Mesendoderm (in vitro differentiated cells): Measurements from ENCODE around the gene EDN1.

Experiments
- DNase-seq: peaks from one replicate; pipeline ENCODE4 v3.0.0; 2013
- H2AK5ac ChIP-seq: 2 replicates; pipeline ENCODE4 v1.6.1; 2013; ENCODE audit warnings: low read length, inconsistent platforms
- H2BK120ac ChIP-seq: 2 replicates; pipeline ENCODE4 v1.6.1; 2013; ENCODE audit warnings: low read depth, mild to moderate bottlenecking, low read length, moderate library complexity, mixed read lengths
- H2BK15ac ChIP-seq: replicated peaks from 2 replicates; pipeline ENCODE4 v1.6.1; 2013; ENCODE audit warnings: low read depth, mild to moderate bottlenecking, moderate library complexity
- H2BK5ac ChIP-seq: 2 replicates; pipeline ENCODE4 v1.6.1; 2013; ENCODE audit warnings: low read length, inconsistent platforms
- H3K18ac ChIP-seq: 2 replicates; pipeline ENCODE4 v1.6.1; 2013; ENCODE audit warnings: mild to moderate bottlenecking, low read length, mixed read lengths
- H3K23ac ChIP-seq: one replicate; pipeline ENCODE4 v1.6.1; 2013; ENCODE audit warnings: low read length
- H3K27ac ChIP-seq: 2 replicates; pipeline ENCODE4 v1.5.1; 2013; ENCODE audit warnings: low read depth, mild to moderate bottlenecking, inconsistent platforms, low read length, moderate library complexity
- H3K27me3 ChIP-seq: 2 replicates; pipeline ENCODE4 v1.6.1; 2013; ENCODE audit warnings: low read length, control low read depth, mild to moderate bottlenecking, inconsistent platforms; ENCODE audit not compliant: insufficient read depth, poor library complexity
- H3K36me3 ChIP-seq: 2 replicates; pipeline ENCODE4 v1.6.1; 2013; ENCODE audit warnings: low read length, inconsistent platforms; ENCODE audit not compliant: control insufficient read depth, insufficient read depth
- H3K4ac ChIP-seq: one replicate; pipeline ENCODE4 v1.6.1; 2013; ENCODE audit warnings: low read depth, mild to moderate bottlenecking, low read length, moderate library complexity
- H3K4me1 ChIP-seq: 2 replicates; pipeline ENCODE4 v1.6.1; 2013; ENCODE audit warnings: low read depth, low read length, inconsistent platforms; ENCODE audit not compliant: control insufficient read depth
- H3K4me2 ChIP-seq: 2 replicates; pipeline ENCODE4 v1.6.1; 2013; ENCODE audit warnings: low read length
- H3K4me3 ChIP-seq: 2 replicates; pipeline ENCODE4 v1.5.1; 2013; ENCODE audit warnings: mild to moderate bottlenecking, low read length
- H3K56ac ChIP-seq: one replicate; pipeline ENCODE4 v1.6.1; 2013; ENCODE audit warnings: low read length
- H3K79me1 ChIP-seq: 2 replicates; pipeline ENCODE4 v1.6.1; 2013; ENCODE audit warnings: low read length, inconsistent platforms
- H3K79me2 ChIP-seq: 2 replicates; pipeline ENCODE4 v1.6.1; 2013; ENCODE audit warnings: mild to moderate bottlenecking, low read length; ENCODE audit not compliant: control insufficient read depth, insufficient read depth
- H3K9ac ChIP-seq: 2 replicates; pipeline ENCODE4 v1.6.1; 2013; ENCODE audit warnings: low read length, inconsistent platforms
- H4K5ac ChIP-seq: one replicate; pipeline ENCODE4 v1.6.1; 2013; ENCODE audit warnings: low read length
- H4K8ac ChIP-seq: one replicate; pipeline ENCODE4 v1.6.1; 2013; ENCODE audit warnings: low read depth, mild to moderate bottlenecking, control low read depth, low read length, moderate library complexity
- WGBS: extraction: QIAGEN DNeasy Blood & Tissue Kit; methylation state at CpG from one replicate; pipeline ENCODE4 v1.1.7; 2013; ENCODE audit warnings: low lambda C conversion rate, missing lambda C conversion rate; ENCODE audit not compliant: insufficient coverage; ENCODE audit errors: extremely low coverage; 5-methylcytosine and 5-hydroxymethylcytosine counted together

EDN1 gene

DNA sequence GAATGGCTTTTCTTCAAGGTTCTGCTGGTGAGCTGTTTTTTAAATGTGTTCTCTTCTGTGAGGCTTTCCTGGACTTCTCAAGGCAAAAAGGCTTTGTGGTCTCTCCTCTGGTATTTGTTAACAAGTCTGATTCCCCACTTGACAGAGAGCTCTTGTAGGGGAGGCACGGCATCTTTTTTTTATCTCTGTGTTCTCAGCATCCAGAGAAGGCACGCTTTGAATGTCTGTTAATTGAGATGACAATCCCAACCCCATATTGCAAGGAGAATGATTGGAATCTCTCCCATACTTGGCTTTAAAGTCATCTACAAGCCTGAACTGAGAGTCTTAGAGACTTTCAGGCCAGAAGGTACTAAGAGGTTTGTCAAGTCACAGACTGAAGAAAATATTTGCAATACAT is 22.6 kb downstream of the EDN1 start:
- Histone ChIP-seq H4K5ac (no peak overlapping the region), H2BK5ac (no peak overlapping the region), H3K23ac (no peak overlapping the region), H3K9ac (no peak overlapping the region), H2BK120ac (no peak overlapping the region), H3K79me2 (no peaks in the 10 kb centered on the region), H2BK15ac (no peak overlapping the region), H3K56ac (no peak overlapping the region), H3K27ac (no peak overlapping the region), H3K4me1 (no peaks in the 10 kb centered on the region), H3K4me2 (no peak overlapping the region), H2AK5ac (no peak overlapping the region), H3K18ac (no peak overlapping the region), H4K8ac (no peak overlapping the region), H3K36me3 (no peaks in the 10 kb centered on the region), H3K4ac (no peak overlapping the region), H3K79me1 (no peaks in the 10 kb centered on the region), H3K27me3 (no peaks in the 10 kb centered on the region), H3K4me3 (no peak overlapping the region)
- no peak for DNase-seq
- WGBS: no CpG with 5 or more reads among the region's 2 CpGs

GRCh38 chr6:12313306-12313991 is 23.3 kb downstream of the EDN1 start:
- Histone ChIP-seq H3K9ac (no peak overlapping the region), H3K4me2 (no peak overlapping the region), H4K8ac (no peak overlapping the region), H3K27me3 (no peaks in the 10 kb centered on the region), H2AK5ac (no peak overlapping the region), H3K79me1 (no peaks in the 10 kb centered on the region), H2BK5ac (no peak overlapping the region), H3K18ac (no peak overlapping the region), H3K36me3 (no peaks in the 10 kb centered on the region), H3K23ac (no peak overlapping the region), H3K79me2 (no peaks in the 10 kb centered on the region), H2BK120ac (no peak overlapping the region), H3K4ac (no peak overlapping the region), H2BK15ac (no peak overlapping the region), H3K4me3 (no peak overlapping the region), H3K56ac (no peak overlapping the region), H4K5ac (no peak overlapping the region), H3K27ac (no peak overlapping the region), H3K4me1 (no peaks in the 10 kb centered on the region)
- 100% methylated on average over 1 of the region's 12 CpGs for WGBS
- DNase-seq: no peak

GRCh38 chr6:12313992-12314589 is 23.9 kb downstream of the EDN1 start:
- no peak overlapping the region for H3K18ac ChIP-seq
- H2BK120ac ChIP-seq: no peak overlapping the region
- H3K79me2 ChIP-seq: no peaks in the 10 kb centered on the region
- H3K4me1 ChIP-seq: no peaks in the 10 kb centered on the region
- WGBS: no CpG with 5 or more reads among the region's 8 CpGs
- no peak overlapping the region for H2BK5ac ChIP-seq
- H3K56ac ChIP-seq: no peak overlapping the region
- no peaks in the 10 kb centered on the region for H3K36me3 ChIP-seq
- H3K27ac ChIP-seq: no peak overlapping the region
- no peak overlapping the region for H3K23ac ChIP-seq
- H3K27me3 ChIP-seq: no peaks in the 10 kb centered on the region
- DNase-seq: no peak
- H2BK15ac ChIP-seq: no peak overlapping the region
- H4K8ac ChIP-seq: no peak overlapping the region
- H3K4me2 ChIP-seq: no peak overlapping the region
- H3K4ac ChIP-seq: no peak overlapping the region
- H4K5ac ChIP-seq: no peak overlapping the region
- no peak overlapping the region for H2AK5ac ChIP-seq
- no peak overlapping the region for H3K9ac ChIP-seq
- no peak overlapping the region for H3K4me3 ChIP-seq
- no peaks in the 10 kb centered on the region for H3K79me1 ChIP-seq

GRCh38 chr6:12314751-12315150 is 24.6 kb downstream of the EDN1 start:
- no peak overlapping the region for H3K18ac ChIP-seq
- no peak overlapping the region for H2AK5ac ChIP-seq
- no peak overlapping the region for H3K9ac ChIP-seq
- no peak overlapping the region for H3K4me3 ChIP-seq
- no peak overlapping the region for H4K5ac ChIP-seq
- no peaks in the 10 kb centered on the region for H3K79me2 ChIP-seq
- no peaks in the 10 kb centered on the region for H3K36me3 ChIP-seq
- WGBS: no CpG with 5 or more reads among the region's 5 CpGs
- DNase-seq: no peak
- no peak overlapping the region for H2BK15ac ChIP-seq
- no peak overlapping the region for H4K8ac ChIP-seq
- H3K27me3 ChIP-seq: no peaks in the 10 kb centered on the region
- no peak overlapping the region for H3K56ac ChIP-seq
- H3K79me1 ChIP-seq: no peaks in the 10 kb centered on the region
- H3K27ac ChIP-seq: no peak overlapping the region
- H3K23ac ChIP-seq: no peak overlapping the region
- no peak overlapping the region for H3K4ac ChIP-seq
- H3K4me1 ChIP-seq: no peaks in the 10 kb centered on the region
- no peak overlapping the region for H2BK5ac ChIP-seq
- no peak overlapping the region for H2BK120ac ChIP-seq
- H3K4me2 ChIP-seq: no peak overlapping the region

DNA sequence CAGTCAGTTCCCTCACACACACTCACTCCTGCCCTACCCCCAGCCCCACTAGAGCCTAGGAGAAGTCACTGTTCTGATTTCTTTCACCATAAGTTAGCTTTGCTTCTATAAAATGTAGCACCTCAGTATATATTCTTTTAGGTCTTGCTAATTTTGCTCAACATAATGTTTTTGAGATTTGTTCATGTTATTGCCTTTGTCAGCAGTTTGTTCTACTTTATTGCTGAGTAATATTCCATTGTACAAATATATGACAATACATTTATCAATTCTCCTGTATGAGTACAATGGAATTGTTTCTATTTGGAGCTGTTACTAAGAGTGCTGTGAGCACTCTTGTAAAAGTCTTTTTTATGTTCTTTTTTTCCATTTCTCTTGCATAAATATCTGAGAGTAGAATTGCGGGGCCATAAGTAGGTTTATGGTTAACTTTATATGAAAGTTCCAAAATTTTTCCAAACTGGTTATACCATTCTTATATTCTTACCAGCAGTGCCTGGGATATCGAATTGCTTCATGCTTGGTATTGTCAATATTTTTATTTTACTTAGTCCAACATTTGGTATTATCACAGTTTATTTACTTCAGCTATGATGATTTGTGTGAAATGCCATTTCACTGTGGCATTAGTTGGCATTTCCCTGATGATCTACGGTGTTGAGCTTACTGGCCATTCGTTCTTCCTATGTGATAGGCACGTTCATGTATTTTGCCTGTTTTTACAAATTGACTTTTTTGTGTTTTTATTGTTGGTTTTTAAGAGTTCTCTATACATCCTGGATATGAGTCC is 25.3 kb downstream of the EDN1 start:
- Histone ChIP-seq H3K79me2 (no peaks in the 10 kb centered on the region), H3K9ac (no peak overlapping the region), H3K36me3 (no peaks in the 10 kb centered on the region), H4K5ac (no peak overlapping the region), H2BK120ac (no peak overlapping the region), H3K56ac (no peak overlapping the region), H3K23ac (no peak overlapping the region), H3K27me3 (no peaks in the 10 kb centered on the region), H2BK15ac (no peak overlapping the region), H3K27ac (no peak overlapping the region), H3K4me2 (no peak overlapping the region), H3K79me1 (no peaks in the 10 kb centered on the region), H3K4ac (no peak overlapping the region), H2AK5ac (no peak overlapping the region), H2BK5ac (no peak overlapping the region), H3K4me3 (no peak overlapping the region), H3K18ac (no peak overlapping the region), H3K4me1 (no peaks in the 10 kb centered on the region), H4K8ac (no peak overlapping the region)
- WGBS: no CpG with 5 or more reads among the region's 5 CpGs
- no peak for DNase-seq
